Measurements from ENCODE around the gene ZNF597.

DNA sequence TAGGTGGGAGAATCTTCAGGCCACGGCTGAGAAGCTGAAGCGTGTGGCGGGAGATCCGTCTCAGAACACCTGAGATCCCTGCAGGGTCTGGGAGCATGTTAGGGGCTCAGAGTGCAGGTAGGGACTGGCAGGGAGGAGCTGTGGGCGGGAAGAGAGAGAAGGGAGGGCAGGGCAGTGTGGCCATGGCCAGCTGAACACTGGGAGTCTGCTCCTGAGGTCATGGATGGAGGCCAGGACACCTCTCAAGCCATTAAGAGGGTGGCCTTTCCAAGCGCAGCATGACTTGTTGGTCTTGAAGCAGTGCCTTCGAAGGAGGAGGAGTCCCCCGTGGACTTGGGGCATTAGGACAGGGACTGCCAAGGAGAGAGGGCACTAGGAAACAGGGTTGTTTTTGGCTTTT, 23.9 kb upstream of the ZNF597 start:
- TF ChIP-seq CEBPB (IDR thresholded peaks at IDR 0.05), result no peak
- no peak for TF ChIP-seq YY1 (IDR thresholded peaks at IDR 0.05; ENCODE audit: low read depth)
- TF ChIP-seq EP300 (IDR thresholded peaks at IDR 0.05; ENCODE audit: borderline replicate concordance), result no peak
- TF ChIP-seq RAD21 (IDR thresholded peaks at IDR 0.05; ENCODE audit: low read depth), result no peak
- TF ChIP-seq, protein P1, sequence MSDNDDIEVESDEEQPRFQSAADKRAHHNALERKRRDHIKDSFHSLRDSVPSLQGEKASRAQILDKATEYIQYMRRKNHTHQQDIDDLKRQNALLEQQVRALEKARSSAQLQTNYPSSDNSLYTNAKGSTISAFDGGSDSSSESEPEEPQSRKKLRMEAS (IDR thresholded peaks at IDR 0.05), result no peak
- TF ChIP-seq, protein P2, sequence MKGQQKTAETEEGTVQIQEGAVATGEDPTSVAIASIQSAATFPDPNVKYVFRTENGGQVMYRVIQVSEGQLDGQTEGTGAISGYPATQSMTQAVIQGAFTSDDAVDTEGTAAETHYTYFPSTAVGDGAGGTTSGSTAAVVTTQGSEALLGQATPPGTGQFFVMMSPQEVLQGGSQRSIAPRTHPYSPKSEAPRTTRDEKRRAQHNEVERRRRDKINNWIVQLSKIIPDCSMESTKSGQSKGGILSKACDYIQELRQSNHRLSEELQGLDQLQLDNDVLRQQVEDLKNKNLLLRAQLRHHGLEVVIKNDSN (IDR thresholded peaks at IDR 0.05), result no peak
- TF ChIP-seq TAF1 (IDR thresholded peaks at IDR 0.05; ENCODE audit: low read depth), result no peak
- TF ChIP-seq CREB1 (IDR thresholded peaks at IDR 0.05; ENCODE audit: low read depth), result no peak
- TF ChIP-seq ZBTB7A (IDR thresholded peaks at IDR 0.05; ENCODE audit: low read depth), result no peak
- TF ChIP-seq NFIC (IDR thresholded peaks at IDR 0.05), result no peak
- TF ChIP-seq FOXM1 (IDR thresholded peaks at IDR 0.05; ENCODE audit: borderline replicate concordance, low read depth), result no peak
- no peak for TF ChIP-seq TEAD4 (IDR thresholded peaks at IDR 0.05)
- TF ChIP-seq EGR1 (IDR thresholded peaks at IDR 0.05), result no peak
- TF ChIP-seq, protein P3, sequence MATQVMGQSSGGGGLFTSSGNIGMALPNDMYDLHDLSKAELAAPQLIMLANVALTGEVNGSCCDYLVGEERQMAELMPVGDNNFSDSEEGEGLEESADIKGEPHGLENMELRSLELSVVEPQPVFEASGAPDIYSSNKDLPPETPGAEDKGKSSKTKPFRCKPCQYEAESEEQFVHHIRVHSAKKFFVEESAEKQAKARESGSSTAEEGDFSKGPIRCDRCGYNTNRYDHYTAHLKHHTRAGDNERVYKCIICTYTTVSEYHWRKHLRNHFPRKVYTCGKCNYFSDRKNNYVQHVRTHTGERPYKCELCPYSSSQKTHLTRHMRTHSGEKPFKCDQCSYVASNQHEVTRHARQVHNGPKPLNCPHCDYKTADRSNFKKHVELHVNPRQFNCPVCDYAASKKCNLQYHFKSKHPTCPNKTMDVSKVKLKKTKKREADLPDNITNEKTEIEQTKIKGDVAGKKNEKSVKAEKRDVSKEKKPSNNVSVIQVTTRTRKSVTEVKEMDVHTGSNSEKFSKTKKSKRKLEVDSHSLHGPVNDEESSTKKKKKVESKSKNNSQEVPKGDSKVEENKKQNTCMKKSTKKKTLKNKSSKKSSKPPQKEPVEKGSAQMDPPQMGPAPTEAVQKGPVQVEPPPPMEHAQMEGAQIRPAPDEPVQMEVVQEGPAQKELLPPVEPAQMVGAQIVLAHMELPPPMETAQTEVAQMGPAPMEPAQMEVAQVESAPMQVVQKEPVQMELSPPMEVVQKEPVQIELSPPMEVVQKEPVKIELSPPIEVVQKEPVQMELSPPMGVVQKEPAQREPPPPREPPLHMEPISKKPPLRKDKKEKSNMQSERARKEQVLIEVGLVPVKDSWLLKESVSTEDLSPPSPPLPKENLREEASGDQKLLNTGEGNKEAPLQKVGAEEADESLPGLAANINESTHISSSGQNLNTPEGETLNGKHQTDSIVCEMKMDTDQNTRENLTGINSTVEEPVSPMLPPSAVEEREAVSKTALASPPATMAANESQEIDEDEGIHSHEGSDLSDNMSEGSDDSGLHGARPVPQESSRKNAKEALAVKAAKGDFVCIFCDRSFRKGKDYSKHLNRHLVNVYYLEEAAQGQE (IDR thresholded peaks at IDR 0.05; ENCODE audit: low read depth), result no peak
